ENCODE results near the gene EPX.

The EPX gene

GRCh38 chr17:58195518-58196123, 3.1 kb downstream of the EPX start:
- TF ChIP-seq CTCF (IDR thresholded peaks at IDR 0.05; ENCODE audit: low read depth, low read length, missing control alignments): no peak
- Histone ChIP-seq H3K36me3 (replicated peaks) (no peaks in the 10 kb centered on the region), H3K27ac (no peak overlapping the region), H3K4me3 (ENCODE audit: low read depth, low read length) (no peak overlapping the region), H3K27me3 (replicated peaks) (no peaks in the 10 kb centered on the region)
- in situ Hi-C loops (cut with HindIII; ENCODE audit: low pct_ligation_motif_present, low sequenced_read_pairs): no loop called here
- no peak for DNase-seq

- in situ Hi-C loops (cut with HindIII; ENCODE audit: low pct_ligation_motif_present, low sequenced_read_pairs): no loop called here
- DNase-seq: no peak
- Histone ChIP-seq H3K4me3 (ENCODE audit: low read depth, low read length) (no peak overlapping the region), H3K36me3 (replicated peaks) (no peaks in the 10 kb centered on the region), H3K27me3 (replicated peaks) (no peaks in the 10 kb centered on the region), H3K27ac (no peak overlapping the region)
- TF ChIP-seq CTCF (IDR thresholded peaks at IDR 0.05; ENCODE audit: low read depth, low read length, missing control alignments): no peak
Observed at GRCh38 chr17:58196610-58197009, 4.1 kb downstream of the EPX start.

GRCh38 chr17:58200024-58200633, 7.6 kb downstream of the EPX start:
- no peaks in the 10 kb centered on the region for H3K36me3 ChIP-seq (replicated peaks)
- H3K27ac ChIP-seq: no peak overlapping the region
- DNase-seq: peak; percentile 42
- no peaks in the 10 kb centered on the region for H3K27me3 ChIP-seq (replicated peaks)
- peak; percentile 81 for TF ChIP-seq CTCF (IDR thresholded peaks at IDR 0.05; ENCODE audit: low read depth, low read length, missing control alignments)
- no peak overlapping the region for H3K4me3 ChIP-seq (ENCODE audit: low read depth, low read length)
- in situ Hi-C loops (cut with HindIII; ENCODE audit: low pct_ligation_motif_present, low sequenced_read_pairs): no loop called here

GRCh38 chr17:58202859-58203258, 10.3 kb downstream of the EPX start:
- TF ChIP-seq CTCF (IDR thresholded peaks at IDR 0.05; ENCODE audit: low read depth, low read length, missing control alignments): no peak
- H3K27ac ChIP-seq: no peak overlapping the region
- in situ Hi-C loops (cut with HindIII; ENCODE audit: low pct_ligation_motif_present, low sequenced_read_pairs): no loop called here
- H3K27me3 ChIP-seq (replicated peaks): no peaks in the 10 kb centered on the region
- no peak for DNase-seq
- H3K36me3 ChIP-seq (replicated peaks): no peaks in the 10 kb centered on the region
- no peak overlapping the region for H3K4me3 ChIP-seq (ENCODE audit: low read depth, low read length)

- TF ChIP-seq CTCF (IDR thresholded peaks at IDR 0.05; ENCODE audit: low read depth, low read length, missing control alignments): no peak
- in situ Hi-C loops (cut with HindIII; ENCODE audit: low pct_ligation_motif_present, low sequenced_read_pairs): no loop called here
- H3K27me3 ChIP-seq (replicated peaks): no peaks in the 10 kb centered on the region
- H3K36me3 ChIP-seq (replicated peaks): no peaks in the 10 kb centered on the region
- no peak overlapping the region for H3K27ac ChIP-seq
- no peak overlapping the region for H3K4me3 ChIP-seq (ENCODE audit: low read depth, low read length)
- no peak for DNase-seq
Observed at GRCh38 chr17:58204796-58205195, 12.3 kb downstream of the EPX start.

- Histone ChIP-seq H3K36me3 (replicated peaks) (peaks cover 4% of the 10 kb centered on the region), H3K27ac (no peak overlapping the region), H3K4me3 (ENCODE audit: low read depth, low read length) (no peak overlapping the region), H3K27me3 (replicated peaks) (no peaks in the 10 kb centered on the region)
- no peak for TF ChIP-seq CTCF (IDR thresholded peaks at IDR 0.05; ENCODE audit: low read depth, low read length, missing control alignments)
- in situ Hi-C loops (cut with HindIII; ENCODE audit: low pct_ligation_motif_present, low sequenced_read_pairs): no loop called here
- DNase-seq: no peak
Observed at GRCh38 chr17:58205936-58206335, 13.4 kb downstream of the EPX start.
